Fibroblast of villous mesenchyme (primary cell): ENCODE measurements around the gene PSMB5. TPM values are rescaled to one million over a fixed set of nuclear protein-coding genes. Genes with fewer than 3 reads are reported as not detected.

ENCODE experiments used
- DNase-seq: peaks from one replicate; pipeline ENCODE4 v3.0.0-alpha.2; 2010; ENCODE audit warnings: low read depth
- H3K4me3 ChIP-seq: 2 replicates; pipeline ENCODE4 v1.5.1; 2011; ENCODE audit warnings: low read depth, mild to moderate bottlenecking, low read length
- CTCF ChIP-seq: IDR thresholded peaks from 2 replicates; pipeline ENCODE4 v1.5.1; 2012; ENCODE audit warnings: low read depth, mild to moderate bottlenecking, low read length; ENCODE audit not compliant: insufficient read depth
- total RNA-seq: library from RNA; depleted of rRNA; stranded (reverse); fragments of >200 nt; gene quantifications from 2 replicates; pipeline ENCODE4 v1.2.3, GENCODE V29; 2012

PSMB5 gene
- total RNA-seq, 1 donor, result 196 TPM

- DNase-seq, result no peak
- no peak for TF ChIP-seq CTCF
- H3K4me3 ChIP-seq, result no peak overlapping the region
Observed at GRCh38 chr14:23067847-23068788, 33.4 kb upstream of the PSMB5 start.

GRCh38 chr14:23066855-23067744 is 32.4 kb upstream of the PSMB5 start:
- no peak overlapping the region for H3K4me3 ChIP-seq
- TF ChIP-seq CTCF, result no peak
- DNase-seq, result no peak

GRCh38 chr14:23066368-23066767 is 31.7 kb upstream of the PSMB5 start:
- no peak for TF ChIP-seq CTCF
- H3K4me3 ChIP-seq, result no peak overlapping the region
- DNase-seq, result no peak

- TF ChIP-seq CTCF, result no peak
- DNase-seq, result no peak
- H3K4me3 ChIP-seq, result no peak overlapping the region
Observed at GRCh38 chr14:23063601-23064000, 28.9 kb upstream of the PSMB5 start.

GRCh38 chr14:23062002-23062401 is 27.3 kb upstream of the PSMB5 start:
- TF ChIP-seq CTCF, result no peak
- no peak overlapping the region for H3K4me3 ChIP-seq
- DNase-seq, result peak; percentile 97

- H3K4me3 ChIP-seq, result no peak overlapping the region
- TF ChIP-seq CTCF, result no peak
- DNase-seq, result no peak
Observed at GRCh38 chr14:23060536-23061260, 26.0 kb upstream of the PSMB5 start.
